ENCODE results near the gene MYL6B. TPM values are rescaled to one million over a fixed set of nuclear protein-coding genes. Genes with fewer than 3 reads are reported as not detected.

Gene MYL6B
- 10 to 100 TPM; 25.8 to 42.4 (median 31.8) TPM for total RNA-seq

- no peak for TF ChIP-seq CTCF (IDR thresholded peaks at IDR 0.05)
- DNase-seq (ENCODE audit: low spot score) (peak; percentile 78), ATAC-seq (ENCODE audit: low FRiP score) (peak; percentile 89)
Measured at GRCh38 chr12:56152132-56152755, at the start of gene MYL6B. TSS of gene MYL6B (plus strand) at chr12:56152587. CDS start at chr12:56153919, 1,332 bp downstream.

- ATAC-seq (ENCODE audit: low FRiP score) (no peak), DNase-seq (ENCODE audit: low spot score) (no peak)
- TF ChIP-seq CTCF (IDR thresholded peaks at IDR 0.05): no peak
Measured at GRCh38 chr12:56102683-56103065, 49.7 kb upstream of the MYL6B start.

DNA sequence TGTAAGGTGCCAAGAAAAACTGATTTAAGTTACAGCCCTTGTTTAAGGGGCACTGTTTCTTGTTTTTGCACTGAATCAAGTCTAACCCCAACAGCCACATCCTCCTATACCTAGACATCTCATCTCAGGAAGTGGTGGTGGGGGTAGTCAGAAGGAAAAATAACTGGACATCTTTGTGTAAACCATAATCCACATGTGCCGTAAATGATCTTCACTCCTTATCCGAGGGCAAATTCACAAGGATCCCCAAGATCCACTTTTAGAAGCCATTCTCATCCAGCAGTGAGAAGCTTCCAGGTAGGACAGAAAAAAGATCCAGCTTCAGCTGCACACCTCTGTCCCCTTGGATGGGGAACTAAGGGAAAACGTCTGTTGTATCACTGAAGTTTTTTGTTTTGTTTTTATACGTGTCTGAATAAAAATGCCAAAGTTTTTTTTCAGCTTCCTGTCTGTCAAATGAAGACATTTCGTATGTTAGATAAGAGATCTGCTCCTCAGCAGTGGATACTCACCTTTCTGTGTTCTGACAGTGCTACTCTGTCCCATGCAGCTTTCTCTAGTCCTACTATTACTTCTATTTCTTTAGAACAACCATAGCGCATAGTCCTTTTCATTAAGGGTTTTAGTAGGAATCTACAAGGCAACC is 49.2 kb upstream of the MYL6B start:
- ATAC-seq (ENCODE audit: low FRiP score): no peak
- no peak for DNase-seq (ENCODE audit: low spot score)
- no peak for TF ChIP-seq CTCF (IDR thresholded peaks at IDR 0.05)

- no peak for TF ChIP-seq CTCF (IDR thresholded peaks at IDR 0.05)
- ATAC-seq (ENCODE audit: low FRiP score) (no peak), DNase-seq (ENCODE audit: low spot score) (no peak)
Measured at GRCh38 chr12:56103823-56104108, 48.6 kb upstream of the MYL6B start.

DNA sequence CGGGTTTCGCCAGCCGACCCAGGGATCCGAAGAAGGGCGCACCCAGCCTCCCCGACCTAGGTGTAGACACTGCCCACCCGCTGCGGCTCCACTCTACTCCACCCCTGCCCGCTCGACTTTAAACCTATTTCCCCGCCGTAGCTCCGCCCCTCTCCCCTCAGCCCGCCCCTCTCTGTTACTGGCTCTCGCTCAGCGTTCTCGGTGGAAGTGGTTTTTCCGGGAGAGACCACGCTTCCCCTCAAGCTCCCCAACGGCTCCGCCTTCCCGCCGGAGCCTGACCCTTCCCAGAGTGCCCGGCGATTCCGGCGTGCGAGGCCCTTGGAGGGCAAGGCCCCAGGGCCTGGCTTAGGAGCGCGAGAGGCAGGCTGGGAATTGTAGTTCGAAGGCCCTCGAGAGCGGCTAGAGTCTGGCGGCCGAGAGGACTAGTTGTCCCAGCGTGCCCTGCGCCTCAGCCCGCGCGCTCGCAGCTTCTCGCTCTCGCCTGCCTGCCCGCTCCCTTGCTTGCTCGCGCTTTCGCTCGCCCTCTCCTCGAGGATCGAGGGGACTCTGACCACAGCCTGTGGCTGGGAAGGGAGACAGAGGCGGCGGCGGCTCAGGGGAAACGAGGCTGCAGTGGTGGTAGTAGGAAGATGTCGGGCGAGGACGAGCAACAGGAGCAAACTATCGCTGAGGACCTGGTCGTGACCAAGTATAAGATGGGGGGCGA is 48.1 kb upstream of the MYL6B start, which contains the start of gene PA2G4:
PA2G4 (plus strand) TSS at position 451 of the 706 bp plus-strand sequence; CDS start at position 630, 179 bp downstream.
- ATAC-seq (ENCODE audit: low FRiP score) (peak; percentile 98), DNase-seq (ENCODE audit: low spot score) (peak; percentile 85)
- TF ChIP-seq CTCF (IDR thresholded peaks at IDR 0.05): no peak

DNA sequence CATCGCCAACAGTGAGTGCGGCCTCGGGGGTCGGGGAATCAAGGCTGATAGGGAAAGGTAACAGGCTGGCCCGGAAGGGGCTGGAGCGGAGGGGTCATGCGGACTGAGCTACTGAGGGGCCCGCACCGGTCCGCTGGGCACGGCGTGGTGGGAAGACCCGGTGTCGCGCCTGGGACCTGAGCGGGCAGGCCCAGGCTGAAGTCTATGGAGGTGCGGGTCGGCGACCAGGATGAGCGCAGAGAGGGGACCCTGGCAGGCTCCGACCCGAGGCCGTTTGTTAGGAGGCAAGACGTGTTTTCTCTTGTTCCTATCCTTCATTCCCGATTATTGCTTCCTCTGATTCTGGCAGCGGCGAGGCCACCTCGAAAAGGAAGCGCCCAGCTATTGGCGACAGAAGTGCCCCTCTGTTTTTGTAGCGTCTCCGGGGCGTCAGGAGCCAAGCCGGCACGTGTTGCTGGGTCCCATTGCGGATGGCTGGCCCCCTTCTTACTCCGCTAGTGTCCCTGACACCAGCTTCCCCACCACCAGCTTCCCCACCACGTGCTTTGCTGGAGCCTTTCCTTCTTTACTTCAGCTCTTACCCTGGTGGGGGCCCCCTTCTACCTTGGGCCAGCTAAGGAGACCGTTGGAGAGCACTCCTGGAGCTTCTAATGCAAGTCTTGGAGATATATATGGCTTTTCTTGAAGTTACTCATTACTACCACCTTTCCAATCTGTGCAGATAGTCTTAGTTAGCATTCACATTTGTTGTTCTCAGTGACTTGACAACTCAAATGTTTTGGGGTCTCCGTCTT is 47.4 kb upstream of the MYL6B start:
- ATAC-seq (ENCODE audit: low FRiP score): peak; percentile 15
- no peak for DNase-seq (ENCODE audit: low spot score)
- TF ChIP-seq CTCF (IDR thresholded peaks at IDR 0.05): no peak
